ENCODE results near the gene EMP1.

DNA sequence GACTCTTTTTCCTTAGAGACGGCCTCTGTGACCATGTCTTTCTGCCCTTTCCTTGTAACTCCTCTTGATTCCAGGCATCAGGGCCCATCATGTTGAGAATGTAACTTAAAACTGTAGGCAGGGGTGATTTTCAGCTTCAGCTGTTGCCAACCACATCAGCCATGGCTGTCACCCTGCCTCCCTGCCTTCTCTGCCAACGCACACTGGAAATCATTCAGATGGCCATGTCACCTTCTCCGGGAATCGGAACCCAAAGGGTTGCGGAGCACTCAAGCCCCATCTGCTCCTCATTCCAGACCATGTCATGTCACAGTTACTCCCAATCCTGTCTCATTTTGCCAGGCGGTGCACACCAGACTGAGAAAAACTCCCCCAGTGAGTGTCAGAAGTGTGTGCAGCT lies 72.1 kb downstream of the EMP1 start:
- TF ChIP-seq POLR2A (IDR thresholded peaks at IDR 0.05; ENCODE audit: low read depth, low read length) (no peak), TAF1 (IDR thresholded peaks at IDR 0.05; ENCODE audit: borderline replicate concordance, low read depth, low read length) (no peak)

All from GM12892 (cell line).